T-cell (primary cell): ENCODE results near the gene TSHZ1. TPM values are rescaled to one million over a fixed set of nuclear protein-coding genes. Genes with fewer than 3 reads are reported as not detected.

ENCODE experiments used
- ATAC-seq, 4 experiments: fragments of 200-7000 bp in 3 of 4; fragments of 150-1000 bp in 1 of 4; cut with Tn5 transposase; replicated peaks in 1 of 4; 1 replicate in 3 of 4; 2 replicates in 1 of 4; pipeline ENCODE4 v1.10.0; 2021; ENCODE audit warnings: moderate library complexity in 3 of 4, mild to moderate bottlenecking in 2 of 4, moderate number of reproducible peaks in 1 of 4
- CTCF ChIA-PET, 2 donors: fragments of 300-600 bp; sonication (Branson Sonifier 250); formaldehyde crosslinking; loops; one replicate each; lab custom pipeline; 2022; ENCODE audit warnings: antibody characterized with exemption in 2 of 2; lab: Charles Lee
- POLR2A ChIA-PET, 2 donors: fragments of 300-600 bp; sonication (Branson Sonifier 250); formaldehyde crosslinking; loops; one replicate each; lab custom pipeline; 2022; ENCODE audit warnings: antibody characterized with exemption in 2 of 2; lab: Charles Lee
- DNase-seq, 35 experiments: peaks; one replicate each; pipeline versions ENCODE4 v3.0.0 to v3.0.0-alpha.2; 2013 to 2023
- H3K27ac ChIP-seq: one replicate; pipeline ENCODE4 v1.5.1; 2013; ENCODE audit warnings: low read length
- H3K27me3 ChIP-seq, 2 experiments: replicated peaks in 1 of 2; 1 replicate in 1 of 2; 2 replicates in 1 of 2; pipeline versions ENCODE4 v1.6.1 to v1.7.0; 2013; ENCODE audit warnings: low read length in 1 of 2, mixed read lengths in 1 of 2; ENCODE audit not compliant: control insufficient read depth in 2 of 2, insufficient read depth in 2 of 2; ENCODE audit errors: extremely low read depth in 1 of 2
- H3K36me3 ChIP-seq, 2 donors: 1 replicate in 1 of 2; 2 replicates in 1 of 2; pipeline versions ENCODE4 v1.6.1 to v1.7.0; 2013; ENCODE audit warnings: low read length in 1 of 2; ENCODE audit not compliant: control insufficient read depth in 2 of 2, insufficient read depth in 1 of 2; ENCODE audit errors: extremely low read depth in 1 of 2
- H3K4me1 ChIP-seq, 2 experiments: 1 replicate in 1 of 2; 2 replicates in 1 of 2; pipeline versions ENCODE4 v1.6.1 to v1.7.0; 2013; ENCODE audit warnings: low read length in 2 of 2, mixed read lengths in 1 of 2; ENCODE audit not compliant: insufficient read depth in 2 of 2, control insufficient read depth in 1 of 2; ENCODE audit errors: extremely low read depth in 1 of 2
- H3K4me3 ChIP-seq, 2 donors: 1 replicate in 1 of 2; 2 replicates in 1 of 2; pipeline versions ENCODE4 v1.5.1 to v1.7.0; 2013; ENCODE audit warnings: mild to moderate bottlenecking in 2 of 2, low read length in 1 of 2, moderate library complexity in 1 of 2; ENCODE audit not compliant: control insufficient read depth in 1 of 2; ENCODE audit errors: extremely low read depth in 1 of 2
- H3K9me3 ChIP-seq: 2 replicates; pipeline ENCODE4 v1.7.0; 2013
- H3K27ac Mint-ChIP-seq, 2 donors: one replicate each; pipeline ENCODE4 v1.8.0; 2020 to 2021; ENCODE audit warnings: mild to moderate bottlenecking in 2 of 2, mixed read lengths in 2 of 2
- H3K27me3 Mint-ChIP-seq, 2 donors: one replicate each; pipeline ENCODE4 v1.8.0; 2021 to 2022; ENCODE audit warnings: mixed read lengths in 2 of 2
- H3K36me3 Mint-ChIP-seq: one replicate; pipeline ENCODE4 v1.8.0; 2021; ENCODE audit warnings: mixed read lengths
- H3K4me1 Mint-ChIP-seq, 3 donors: one replicate each; pipeline ENCODE4 v1.8.0; 2020 to 2022; ENCODE audit warnings: mixed read lengths in 3 of 3, mild to moderate bottlenecking in 1 of 3
- H3K4me3 Mint-ChIP-seq, 3 donors: one replicate each; pipeline ENCODE4 v1.8.0; 2020 to 2022; ENCODE audit warnings: mild to moderate bottlenecking in 3 of 3, mixed read lengths in 3 of 3, moderate library complexity in 3 of 3
- H3K9me3 Mint-ChIP-seq, 3 donors: one replicate each; pipeline ENCODE4 v1.8.0; 2020 to 2022; ENCODE audit warnings: mixed read lengths in 3 of 3
- WGBS: methylation state at CpG from one replicate; pipeline ENCODE4 v1.1.5; 2013; ENCODE audit warnings: missing lambda C conversion rate; ENCODE audit not compliant: insufficient coverage; 5-methylcytosine and 5-hydroxymethylcytosine counted together
- total RNA-seq, 35 experiments: library from RNA in 6 of 35; stranded (reverse) in 6 of 35; fragments of 120-200 nt in 1 of 35; gene quantifications; one replicate each; pipeline versions ENCODE4 v1.2.1 to v1.2.4 and lab custom pipeline; 2013 to 2026

Gene TSHZ1
- total RNA-seq, 5 donors from 2014 or later (not counting 1 experiment from before 2014, with no cell fraction given): 26.5 to 31.3 (median 28.2) TPM

- 41% methylated on average over 5 of the region's 7 CpGs for WGBS
- Mint-ChIP-seq H3K27me3 (no peaks in the 10 kb centered on the region), H3K9me3 (no peaks in the 10 kb centered on the region), H3K4me3 (peak overlapping the region; percentile 34 to 61 (median 59)), H3K4me1 (peaks cover 79 to 85% (median 84%) of the 10 kb centered on the region in 3 donors), H3K36me3 (peaks cover 4% of the 10 kb centered on the region), H3K27ac (peak overlapping the region; percentile 98)
- no peaks in the 10 kb centered on the region for H3K9me3 ChIP-seq
- DNase-seq: peak in 3 of 35 experiments; percentile 24 to 76 (median 26)
- ChIA-PET POLR2A (interaction anchor here (0.6 to 1.5 kb wide), 6 partner anchors 9 to 1603 kb away, joined by 3 to 7 read pairs (median 3); no protein-coding TSS in a partner anchor), CTCF (interaction anchor here (0.5 to 1.5 kb wide), 6 partner anchors 13 to 586 kb away, joined by 3 to 5 read pairs (median 3); no protein-coding TSS in a partner anchor)
- H3K36me3 ChIP-seq: no peaks in the 10 kb centered on the region
- peak overlapping the region in 1 of 2 donors; percentile 16 for H3K4me3 ChIP-seq
- H3K27ac ChIP-seq: peak overlapping the region; percentile 92
- no peaks in the 10 kb centered on the region for H3K27me3 ChIP-seq
- H3K4me1 ChIP-seq: peaks cover 15 to 30% of the 10 kb centered on the region in 2 experiments
- ATAC-seq: peak; percentile 52 to 78 (median 61)
Measured at GRCh38 chr18:75216212-75216910, 5.8 kb downstream of the TSHZ1 start.

GRCh38 chr18:75216911-75217689 is 6.5 kb downstream of the TSHZ1 start:
- ATAC-seq: peak in 1 of 4 experiments; percentile 6
- peak overlapping the region in 1 of 2 donors; percentile 16 for H3K4me3 ChIP-seq
- H3K27ac Mint-ChIP-seq: peak overlapping the region; percentile 98
- no peaks in the 10 kb centered on the region for H3K9me3 ChIP-seq
- peak overlapping the region; percentile 92 for H3K27ac ChIP-seq
- 100% methylated on average over 3 of the region's 10 CpGs for WGBS
- H3K27me3 Mint-ChIP-seq: no peaks in the 10 kb centered on the region
- DNase-seq: no peak
- H3K9me3 Mint-ChIP-seq: no peaks in the 10 kb centered on the region
- H3K4me1 Mint-ChIP-seq: peaks cover 87 to 92% (median 92%) of the 10 kb centered on the region in 3 donors
- H3K4me1 ChIP-seq: peaks cover 16 to 29% of the 10 kb centered on the region in 2 experiments
- no peaks in the 10 kb centered on the region for H3K27me3 ChIP-seq
- CTCF ChIA-PET: interaction anchor here in 1 of 2 donors (0.6 to 1.5 kb wide), 2 partner anchors 27 to 587 kb away, joined by 3 read pairs; no protein-coding TSS in a partner anchor
- no peaks in the 10 kb centered on the region for H3K36me3 ChIP-seq
- peaks cover 4% of the 10 kb centered on the region for H3K36me3 Mint-ChIP-seq
- POLR2A ChIA-PET: no interaction called here
- H3K4me3 Mint-ChIP-seq: peak overlapping the region; percentile 34 to 61 (median 59)

GRCh38 chr18:75218065-75218923 is 7.7 kb downstream of the TSHZ1 start:
- Histone ChIP-seq H3K27ac (peak overlapping the region; percentile 92), H3K36me3 (no peaks in the 10 kb centered on the region), H3K27me3 (no peaks in the 10 kb centered on the region), H3K9me3 (no peaks in the 10 kb centered on the region), H3K4me1 (peaks cover 15 to 22% of the 10 kb centered on the region in 2 experiments), H3K4me3 (no peak overlapping the region)
- H3K4me3 Mint-ChIP-seq: no peak overlapping the region
- H3K9me3 Mint-ChIP-seq: no peaks in the 10 kb centered on the region
- CTCF ChIA-PET: interaction anchor here in 1 of 2 donors (0.6 kb wide), 1 partner anchor 604 kb away, joined by 3 read pairs; no protein-coding TSS in a partner anchor
- H3K36me3 Mint-ChIP-seq: peaks cover 4% of the 10 kb centered on the region
- ATAC-seq (no peak), DNase-seq (no peak)
- peaks cover 84 to 94% (median 93%) of the 10 kb centered on the region in 3 donors for H3K4me1 Mint-ChIP-seq
- POLR2A ChIA-PET: no interaction called here
- no peaks in the 10 kb centered on the region for H3K27me3 Mint-ChIP-seq
- H3K27ac Mint-ChIP-seq: peak overlapping the region; percentile 26 to 74
- 96% methylated on average over 7 of the region's 12 CpGs for WGBS

- POLR2A ChIA-PET: no interaction called here
- ATAC-seq: no peak
- H3K4me3 Mint-ChIP-seq: no peak overlapping the region
- Histone ChIP-seq H3K27me3 (no peaks in the 10 kb centered on the region), H3K4me1 (peaks cover 14 to 22% of the 10 kb centered on the region in 2 experiments), H3K27ac (no peak overlapping the region), H3K9me3 (no peaks in the 10 kb centered on the region), H3K36me3 (no peaks in the 10 kb centered on the region), H3K4me3 (no peak overlapping the region)
- no peaks in the 10 kb centered on the region for H3K27me3 Mint-ChIP-seq
- no peaks in the 10 kb centered on the region for H3K9me3 Mint-ChIP-seq
- CTCF ChIA-PET: interaction anchor here in 1 of 2 donors (0.6 kb wide), 1 partner anchor 255 kb away, joined by 3 read pairs; no protein-coding TSS in a partner anchor
- 90% methylated on average over 6 of the region's 11 CpGs for WGBS
- peak overlapping the region; percentile 56 to 63 for H3K27ac Mint-ChIP-seq
- DNase-seq: no peak
- peaks cover 86 to 93% (median 90%) of the 10 kb centered on the region in 3 donors for H3K4me1 Mint-ChIP-seq
- H3K36me3 Mint-ChIP-seq: peaks cover 4% of the 10 kb centered on the region
Measured at GRCh38 chr18:75219745-75220375, 9.3 kb downstream of the TSHZ1 start.

- H3K4me3 Mint-ChIP-seq: no peak overlapping the region
- Histone ChIP-seq H3K36me3 (no peaks in the 10 kb centered on the region), H3K4me1 (peaks cover 10 to 13% of the 10 kb centered on the region in 2 experiments), H3K4me3 (no peak overlapping the region), H3K9me3 (no peaks in the 10 kb centered on the region), H3K27ac (no peak overlapping the region), H3K27me3 (no peaks in the 10 kb centered on the region)
- H3K36me3 Mint-ChIP-seq: no peaks in the 10 kb centered on the region
- POLR2A ChIA-PET: no interaction called here
- peak overlapping the region; percentile 63 to 70 for H3K27ac Mint-ChIP-seq
- peaks cover 81 to 89% (median 83%) of the 10 kb centered on the region in 3 donors for H3K4me1 Mint-ChIP-seq
- 97% methylated on average over 4 of the region's 12 CpGs for WGBS
- CTCF ChIA-PET: no interaction called here
- no peaks in the 10 kb centered on the region for H3K27me3 Mint-ChIP-seq
- no peak for ATAC-seq
- DNase-seq: no peak
- no peaks in the 10 kb centered on the region for H3K9me3 Mint-ChIP-seq
Measured at GRCh38 chr18:75220551-75221355, 10.2 kb downstream of the TSHZ1 start.
